ENCODE measurements around the gene SUSD4. TPM values are rescaled to one million over a fixed set of nuclear protein-coding genes. Genes with fewer than 3 reads are reported as not detected.

Gene SUSD4
- total and polyA plus RNA-seq, 2 donors = 4.6 to 5.2 TPM

DNA sequence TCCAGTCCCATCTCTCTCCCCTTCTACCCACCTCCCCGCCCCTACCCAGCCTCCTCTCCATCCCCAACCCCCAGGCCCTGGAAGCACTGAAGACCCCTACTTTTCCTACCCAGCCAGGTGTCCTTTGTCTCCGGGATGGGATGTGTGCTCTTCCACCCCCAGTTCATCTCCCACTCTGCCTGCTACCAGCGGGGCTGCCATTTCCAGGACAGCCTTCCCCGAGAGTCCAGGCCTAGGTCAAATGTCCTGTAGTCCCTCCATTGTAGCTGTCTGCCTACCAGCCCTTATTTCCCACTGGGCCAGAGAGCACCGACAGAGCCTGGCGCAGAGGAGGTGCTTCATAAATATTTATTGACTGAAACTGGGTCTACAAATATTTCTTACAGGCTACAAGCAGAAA is 148.9 kb downstream of the SUSD4 start:
- Histone ChIP-seq H3K4me1 (ENCODE audit: control insufficient read depth in 2 of 2, insufficient read depth in 2 of 2, low read length in 2 of 2) (peaks cover 0 to 3% of the 10 kb centered on the region in 2 donors), H3K4me3 (ENCODE audit: low read length in 2 of 2) (no peak overlapping the region), H3K27me3 (ENCODE audit: control insufficient read depth in 2 of 2, insufficient read depth in 1 of 2, low read length in 1 of 2) (no peaks in the 10 kb centered on the region), H3K27ac (ENCODE audit: low read depth in 1 of 2, low read length in 1 of 2) (no peak overlapping the region), H3K36me3 (ENCODE audit: control insufficient read depth in 2 of 2, insufficient read depth in 2 of 2, low read length in 1 of 2) (no peaks in the 10 kb centered on the region), H3K9me3 (ENCODE audit: control insufficient read depth in 2 of 2, insufficient read depth in 1 of 2, low read length in 1 of 2) (peaks cover 2 to 12% of the 10 kb centered on the region in 2 donors)
- no peak for DNase-seq (ENCODE audit: low read depth in 6 of 9, low spot score in 9 of 9)
- 96% methylated on average over 6 of the region's 6 CpGs for WGBS

DNA sequence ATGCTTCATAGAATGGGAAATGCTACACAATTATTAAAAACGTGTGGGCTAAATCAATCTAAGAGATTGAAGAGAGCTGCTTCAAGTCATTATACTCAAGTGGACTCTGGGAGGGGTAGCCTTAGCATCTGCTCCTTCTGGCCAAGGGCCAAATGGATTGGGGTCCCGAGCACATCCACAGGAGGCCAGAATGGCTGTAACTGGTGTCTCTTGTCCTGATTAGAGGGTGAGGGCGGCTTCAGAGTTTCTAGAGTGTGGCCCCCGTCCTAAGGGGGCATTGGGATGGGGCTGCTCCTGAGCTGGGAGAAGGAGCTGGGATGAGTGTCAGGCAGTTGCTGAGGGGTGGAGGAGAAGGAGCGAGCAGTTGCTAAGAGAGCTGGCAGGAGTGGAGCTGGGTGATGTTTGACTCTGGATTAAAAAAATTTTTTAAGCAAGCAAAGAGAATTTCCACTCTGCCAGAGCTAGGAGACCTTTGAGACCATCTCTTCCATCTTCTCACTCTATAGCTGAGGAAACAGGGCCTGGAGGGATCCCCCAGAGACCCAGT is 149.6 kb downstream of the SUSD4 start:
- Histone ChIP-seq H3K27me3 (ENCODE audit: control insufficient read depth in 2 of 2, insufficient read depth in 1 of 2, low read length in 1 of 2) (no peaks in the 10 kb centered on the region), H3K36me3 (ENCODE audit: control insufficient read depth in 2 of 2, insufficient read depth in 2 of 2, low read length in 1 of 2) (no peaks in the 10 kb centered on the region), H3K9me3 (ENCODE audit: control insufficient read depth in 2 of 2, insufficient read depth in 1 of 2, low read length in 1 of 2) (peaks cover 2 to 9% of the 10 kb centered on the region in 2 donors), H3K4me1 (ENCODE audit: control insufficient read depth in 2 of 2, insufficient read depth in 2 of 2, low read length in 2 of 2) (peaks cover 0 to under 1% of the 10 kb centered on the region in 2 donors), H3K4me3 (ENCODE audit: low read length in 2 of 2) (no peak overlapping the region), H3K27ac (ENCODE audit: low read depth in 1 of 2, low read length in 1 of 2) (no peak overlapping the region)
- no peak for DNase-seq (ENCODE audit: low read depth in 6 of 9, low spot score in 9 of 9)
- 94% methylated on average over 5 of the region's 5 CpGs for WGBS

- H3K27me3 ChIP-seq (ENCODE audit: control insufficient read depth in 2 of 2, insufficient read depth in 1 of 2, low read length in 1 of 2) = no peaks in the 10 kb centered on the region
- H3K4me1 ChIP-seq (ENCODE audit: control insufficient read depth in 2 of 2, insufficient read depth in 2 of 2, low read length in 2 of 2) = no peaks in the 10 kb centered on the region
- H3K4me3 ChIP-seq (ENCODE audit: low read length in 2 of 2) = no peak overlapping the region
- WGBS = 94% methylated on average over 3 of the region's 3 CpGs
- H3K27ac ChIP-seq (ENCODE audit: low read depth in 1 of 2, low read length in 1 of 2) = no peak overlapping the region
- H3K36me3 ChIP-seq (ENCODE audit: control insufficient read depth in 2 of 2, insufficient read depth in 2 of 2, low read length in 1 of 2) = no peaks in the 10 kb centered on the region
- no peaks in the 10 kb centered on the region for H3K9me3 ChIP-seq (ENCODE audit: control insufficient read depth in 2 of 2, insufficient read depth in 1 of 2, low read length in 1 of 2)
- DNase-seq (ENCODE audit: low read depth in 6 of 9, low spot score in 9 of 9) = no peak
Measured at GRCh38 chr1:223212441-223212840, 151.5 kb downstream of the SUSD4 start.

- Histone ChIP-seq H3K4me1 (ENCODE audit: control insufficient read depth in 2 of 2, insufficient read depth in 2 of 2, low read length in 2 of 2) (no peaks in the 10 kb centered on the region), H3K27ac (ENCODE audit: low read depth in 1 of 2, low read length in 1 of 2) (no peak overlapping the region), H3K27me3 (ENCODE audit: control insufficient read depth in 2 of 2, insufficient read depth in 1 of 2, low read length in 1 of 2) (no peaks in the 10 kb centered on the region), H3K4me3 (ENCODE audit: low read length in 2 of 2) (no peak overlapping the region), H3K36me3 (ENCODE audit: control insufficient read depth in 2 of 2, insufficient read depth in 2 of 2, low read length in 1 of 2) (no peaks in the 10 kb centered on the region), H3K9me3 (ENCODE audit: control insufficient read depth in 2 of 2, insufficient read depth in 1 of 2, low read length in 1 of 2) (no peaks in the 10 kb centered on the region)
- no peak for DNase-seq (ENCODE audit: low read depth in 6 of 9, low spot score in 9 of 9)
- WGBS = 97% methylated on average over 5 of the region's 5 CpGs
Measured at GRCh38 chr1:223211323-223211985, 152.5 kb downstream of the SUSD4 start.

DNA sequence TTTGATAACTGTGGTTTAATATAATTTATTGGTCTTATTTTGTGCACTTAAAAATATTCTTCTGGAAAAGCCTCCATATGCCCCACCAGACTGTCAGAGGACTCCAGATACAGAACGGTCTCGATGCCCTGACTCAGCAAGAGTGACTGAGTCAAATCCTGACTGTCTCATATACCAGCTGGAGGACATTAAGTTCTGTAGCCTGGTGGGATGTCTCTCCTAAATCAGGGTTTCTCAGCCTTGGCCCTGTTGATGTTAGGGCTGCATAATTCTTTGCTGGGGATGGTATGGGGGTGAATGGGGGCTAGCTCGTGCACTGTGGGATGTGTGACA is 153.2 kb downstream of the SUSD4 start:
- no peaks in the 10 kb centered on the region for H3K4me1 ChIP-seq (ENCODE audit: control insufficient read depth in 2 of 2, insufficient read depth in 2 of 2, low read length in 2 of 2)
- no peaks in the 10 kb centered on the region for H3K9me3 ChIP-seq (ENCODE audit: control insufficient read depth in 2 of 2, insufficient read depth in 1 of 2, low read length in 1 of 2)
- no peak overlapping the region for H3K27ac ChIP-seq (ENCODE audit: low read depth in 1 of 2, low read length in 1 of 2)
- WGBS = 95% methylated on average over 3 of the region's 3 CpGs
- H3K36me3 ChIP-seq (ENCODE audit: control insufficient read depth in 2 of 2, insufficient read depth in 2 of 2, low read length in 1 of 2) = no peaks in the 10 kb centered on the region
- H3K4me3 ChIP-seq (ENCODE audit: low read length in 2 of 2) = no peak overlapping the region
- no peaks in the 10 kb centered on the region for H3K27me3 ChIP-seq (ENCODE audit: control insufficient read depth in 2 of 2, insufficient read depth in 1 of 2, low read length in 1 of 2)
- DNase-seq (ENCODE audit: low read depth in 6 of 9, low spot score in 9 of 9) = no peak

DNA sequence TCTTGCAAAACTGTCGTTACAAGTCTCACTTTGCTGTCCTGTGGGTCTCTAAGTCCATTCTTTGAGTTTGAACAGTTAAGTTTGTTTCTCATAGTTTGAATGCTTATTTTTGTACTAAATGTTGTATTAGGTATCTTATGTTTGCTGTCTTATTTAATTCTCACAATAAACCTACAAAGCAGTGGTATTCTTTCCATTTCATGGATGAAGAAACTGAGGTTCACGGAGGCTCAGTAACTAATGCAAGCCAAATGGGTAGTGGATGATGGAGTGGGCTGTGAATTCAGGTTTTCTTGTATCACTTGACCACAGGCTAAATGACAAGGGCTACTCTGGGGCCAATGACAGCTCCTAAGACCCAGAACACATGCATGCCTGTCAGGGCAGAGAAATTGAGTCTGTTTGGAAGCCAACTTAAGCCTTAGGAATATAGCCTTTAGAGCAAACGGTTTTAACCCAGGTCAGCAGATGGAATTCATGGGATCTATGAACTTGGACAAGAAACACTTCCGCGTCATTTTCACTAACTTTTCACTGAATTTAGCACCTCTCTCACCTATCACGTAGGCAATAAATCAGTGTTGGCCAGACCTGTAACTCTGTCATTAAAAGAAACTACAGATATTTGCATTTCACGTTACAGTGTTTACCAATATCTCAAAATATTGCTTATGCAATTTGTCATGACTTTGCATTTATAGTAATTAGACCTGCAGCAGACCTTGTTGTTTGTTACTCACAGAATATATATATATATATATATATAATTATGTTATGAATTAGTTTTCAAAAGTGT is 153.8 kb downstream of the SUSD4 start:
- no peak for DNase-seq (ENCODE audit: low read depth in 6 of 9, low spot score in 9 of 9)
- Histone ChIP-seq H3K36me3 (ENCODE audit: control insufficient read depth in 2 of 2, insufficient read depth in 2 of 2, low read length in 1 of 2) (no peaks in the 10 kb centered on the region), H3K4me1 (ENCODE audit: control insufficient read depth in 2 of 2, insufficient read depth in 2 of 2, low read length in 2 of 2) (no peaks in the 10 kb centered on the region), H3K27me3 (ENCODE audit: control insufficient read depth in 2 of 2, insufficient read depth in 1 of 2, low read length in 1 of 2) (no peaks in the 10 kb centered on the region), H3K9me3 (ENCODE audit: control insufficient read depth in 2 of 2, insufficient read depth in 1 of 2, low read length in 1 of 2) (no peaks in the 10 kb centered on the region), H3K4me3 (ENCODE audit: low read length in 2 of 2) (no peak overlapping the region), H3K27ac (ENCODE audit: low read depth in 1 of 2, low read length in 1 of 2) (no peak overlapping the region)
- 97% methylated on average over 7 of the region's 7 CpGs for WGBS

DNA sequence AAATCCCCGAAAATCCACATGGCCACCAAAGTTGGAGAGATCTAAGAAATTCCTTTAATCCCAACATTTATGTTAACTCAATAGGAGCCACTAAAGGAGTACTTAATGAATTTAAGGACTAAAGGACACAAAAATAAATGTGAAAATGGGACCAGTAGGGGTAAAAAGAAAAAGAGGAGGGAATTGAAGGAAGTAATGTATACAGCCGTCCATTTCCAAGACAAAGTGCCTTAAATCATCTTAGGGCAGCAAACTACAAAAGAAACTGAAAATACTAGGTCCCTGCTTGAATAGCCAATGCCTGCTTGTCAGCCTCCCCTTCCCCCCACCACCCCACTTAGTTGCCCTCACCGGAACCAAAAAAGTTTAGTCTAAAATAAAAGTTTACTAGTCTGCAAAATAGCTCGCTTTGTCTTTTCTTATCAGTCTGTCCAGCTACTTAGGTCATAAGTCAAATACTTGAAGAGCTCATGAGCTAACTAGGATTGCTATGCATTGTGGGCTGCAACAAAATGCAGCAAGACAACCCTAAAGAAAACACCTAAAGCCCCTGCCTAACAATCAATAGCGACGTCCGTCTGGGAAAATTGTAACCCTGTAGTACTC is 154.6 kb downstream of the SUSD4 start:
- Histone ChIP-seq H3K27ac (ENCODE audit: low read depth in 1 of 2, low read length in 1 of 2) (no peak overlapping the region), H3K36me3 (ENCODE audit: control insufficient read depth in 2 of 2, insufficient read depth in 2 of 2, low read length in 1 of 2) (no peaks in the 10 kb centered on the region), H3K9me3 (ENCODE audit: control insufficient read depth in 2 of 2, insufficient read depth in 1 of 2, low read length in 1 of 2) (peaks cover 0 to 3% of the 10 kb centered on the region in 2 donors), H3K4me3 (ENCODE audit: low read length in 2 of 2) (no peak overlapping the region), H3K4me1 (ENCODE audit: control insufficient read depth in 2 of 2, insufficient read depth in 2 of 2, low read length in 2 of 2) (peaks cover 0 to 3% of the 10 kb centered on the region in 2 donors), H3K27me3 (ENCODE audit: control insufficient read depth in 2 of 2, insufficient read depth in 1 of 2, low read length in 1 of 2) (no peaks in the 10 kb centered on the region)
- 83% methylated on average over 7 of the region's 7 CpGs for WGBS
- DNase-seq (ENCODE audit: low read depth in 6 of 9, low spot score in 9 of 9) = no peak

DNA sequence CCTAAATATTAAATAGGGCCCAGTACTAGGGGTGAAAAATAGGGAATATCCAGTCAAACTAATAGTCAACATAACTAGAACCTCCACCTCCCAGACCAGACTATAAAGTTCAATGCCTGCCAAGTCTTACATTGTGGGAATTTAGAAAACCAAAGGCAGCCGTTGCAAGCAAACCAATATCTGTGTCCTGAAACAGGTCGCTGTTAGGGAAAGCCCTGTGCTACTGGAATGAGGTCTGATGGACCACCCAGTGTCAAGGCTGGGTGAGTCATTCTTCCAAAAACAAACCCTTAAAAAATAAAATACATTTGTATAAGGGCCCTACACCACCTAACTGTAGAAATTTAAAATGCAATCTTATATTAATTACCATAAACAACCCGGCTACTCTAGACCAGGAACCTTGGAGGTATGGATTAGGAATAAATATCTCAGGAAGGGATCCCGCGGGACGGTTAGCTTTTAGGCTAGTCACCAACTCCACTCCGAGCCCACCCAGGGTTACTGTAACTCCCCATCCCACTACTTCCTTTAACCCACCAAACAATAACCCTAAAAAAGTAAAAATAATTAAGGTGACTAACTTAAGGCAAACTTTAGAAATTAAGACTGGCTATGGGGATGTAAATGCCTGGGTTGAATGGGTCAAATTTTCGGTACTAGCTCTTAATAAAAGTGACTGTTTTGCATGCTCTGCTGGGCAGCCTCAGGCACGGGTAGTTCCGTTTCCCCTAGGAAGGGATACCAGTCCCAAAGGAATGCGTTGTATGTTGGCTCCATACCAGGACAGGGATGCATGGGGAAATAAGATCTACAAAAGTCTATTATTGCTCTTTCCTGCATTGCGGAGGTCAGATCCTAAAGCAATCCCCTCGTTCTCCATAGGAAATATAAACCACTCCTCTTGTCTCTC is 155.6 kb downstream of the SUSD4 start:
- H3K4me3 ChIP-seq (ENCODE audit: low read length in 2 of 2) = no peak overlapping the region
- H3K9me3 ChIP-seq (ENCODE audit: control insufficient read depth in 2 of 2, insufficient read depth in 1 of 2, low read length in 1 of 2) = peaks cover 0 to 5% of the 10 kb centered on the region in 2 donors
- 95% methylated on average over 13 of the region's 13 CpGs for WGBS
- no peak overlapping the region for H3K27ac ChIP-seq (ENCODE audit: low read depth in 1 of 2, low read length in 1 of 2)
- H3K36me3 ChIP-seq (ENCODE audit: control insufficient read depth in 2 of 2, insufficient read depth in 2 of 2, low read length in 1 of 2) = no peaks in the 10 kb centered on the region
- no peaks in the 10 kb centered on the region for H3K27me3 ChIP-seq (ENCODE audit: control insufficient read depth in 2 of 2, insufficient read depth in 1 of 2, low read length in 1 of 2)
- H3K4me1 ChIP-seq (ENCODE audit: control insufficient read depth in 2 of 2, insufficient read depth in 2 of 2, low read length in 2 of 2) = peaks cover 0 to 8% of the 10 kb centered on the region in 2 donors
- no peak for DNase-seq (ENCODE audit: low read depth in 6 of 9, low spot score in 9 of 9)
